Peyer's patch (tissue), 4 donors: ENCODE measurements around the gene PIK3C2G. TPM values are rescaled to one million over a fixed set of nuclear protein-coding genes. Genes with fewer than 3 reads are reported as not detected.

Source experiments
- DNase-seq, 3 donors: peaks; one replicate each; pipeline ENCODE4 v3.0.0-alpha.2; 2017 to 2019
- H3K27ac ChIP-seq, 4 donors: fragments of 200-600 bp; sonication (generic); one replicate each; pipeline ENCODE4 v1.5.1; 2016 to 2019
- H3K27me3 ChIP-seq, 2 donors: fragments of 200-600 bp; sonication (generic); one replicate each; pipeline ENCODE4 v1.5.1; 2019
- H3K36me3 ChIP-seq, 3 donors: fragments of 200-600 bp; sonication (generic); one replicate each; pipeline ENCODE4 v1.5.1; 2016 to 2019
- H3K4me1 ChIP-seq, 4 donors: fragments of 200-600 bp; sonication (generic); one replicate each; pipeline ENCODE4 v1.5.1; 2016 to 2019
- H3K4me3 ChIP-seq, 4 donors: fragments of 200-600 bp; sonication (generic); 1 replicate in 3 of 4; 2 replicates in 1 of 4; pipeline ENCODE4 v1.5.1; 2016 to 2019; ENCODE audit warnings: mild to moderate bottlenecking in 1 of 4
- H3K9me3 ChIP-seq, 4 donors: fragments of 200-600 bp; sonication (generic); one replicate each; pipeline ENCODE4 v1.5.1; 2016 to 2019; ENCODE audit warnings: mild to moderate bottlenecking in 1 of 4
- POLR2A ChIP-seq, 2 donors: fragments of 450-650 bp; IDR thresholded peaks; one replicate each; pipeline ENCODE4 v1.5.1; 2017; ENCODE audit warnings: antibody characterized with exemption in 2 of 2, mild to moderate bottlenecking in 2 of 2, moderate library complexity in 2 of 2
- total RNA-seq, 4 donors: library from RNA; depleted of rRNA; stranded (reverse); fragments of >200 nt; gene quantifications; one replicate each; pipeline ENCODE4 v1.1.0, GENCODE V29; 2016
- TF ChIP-seq, protein P1 (sequence below), 6 experiments: fragments of 450-650 bp in 4 of 6; fragments of 200-600 bp in 2 of 6; sonication (generic) in 1 of 6; IDR thresholded peaks; one replicate each; pipeline ENCODE4 v1.5.1; 2017 to 2019; ENCODE audit warnings: antibody characterized with exemption in 6 of 6, mild to moderate bottlenecking in 3 of 6, moderate library complexity in 1 of 6

PIK3C2G gene
- total RNA-seq, 4 donors from 2014 or later, result 4.1 to 32.1 (median 24.6) TPM

DNA sequence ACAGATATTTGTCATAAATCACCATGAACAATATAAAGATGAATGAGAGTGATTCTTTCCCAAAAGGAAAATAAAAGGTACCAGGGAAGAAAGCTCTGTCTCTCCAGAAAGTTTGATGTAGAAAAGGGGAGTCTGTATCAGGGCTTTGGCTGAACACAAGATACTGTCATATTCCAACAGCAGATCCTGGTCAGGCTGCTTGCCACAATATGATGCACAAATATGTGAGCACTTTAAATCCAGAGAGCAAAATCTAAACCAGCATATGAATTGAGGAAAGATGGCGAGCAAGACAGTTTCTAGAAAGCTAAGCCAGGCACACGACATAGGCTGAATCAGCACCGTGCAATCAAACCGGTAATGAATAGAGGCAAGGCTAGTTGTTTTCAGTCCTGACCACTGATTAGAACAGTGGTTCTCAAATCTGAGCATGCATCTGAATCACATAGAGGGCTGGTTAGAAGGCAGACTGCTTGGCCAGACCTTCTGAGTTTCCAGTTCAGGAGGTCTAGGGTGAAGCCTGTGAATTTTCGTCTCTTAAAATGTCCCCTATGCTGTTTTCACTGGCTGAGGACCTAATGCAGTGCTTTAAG lies 415.8 kb downstream of the PIK3C2G start:
- no peaks in the 10 kb centered on the region for H3K36me3 ChIP-seq
- no peak for DNase-seq
- no peak overlapping the region for H3K27ac ChIP-seq
- no peaks in the 10 kb centered on the region for H3K27me3 ChIP-seq
- no peaks in the 10 kb centered on the region for H3K4me1 ChIP-seq
- TF ChIP-seq, protein P1, sequence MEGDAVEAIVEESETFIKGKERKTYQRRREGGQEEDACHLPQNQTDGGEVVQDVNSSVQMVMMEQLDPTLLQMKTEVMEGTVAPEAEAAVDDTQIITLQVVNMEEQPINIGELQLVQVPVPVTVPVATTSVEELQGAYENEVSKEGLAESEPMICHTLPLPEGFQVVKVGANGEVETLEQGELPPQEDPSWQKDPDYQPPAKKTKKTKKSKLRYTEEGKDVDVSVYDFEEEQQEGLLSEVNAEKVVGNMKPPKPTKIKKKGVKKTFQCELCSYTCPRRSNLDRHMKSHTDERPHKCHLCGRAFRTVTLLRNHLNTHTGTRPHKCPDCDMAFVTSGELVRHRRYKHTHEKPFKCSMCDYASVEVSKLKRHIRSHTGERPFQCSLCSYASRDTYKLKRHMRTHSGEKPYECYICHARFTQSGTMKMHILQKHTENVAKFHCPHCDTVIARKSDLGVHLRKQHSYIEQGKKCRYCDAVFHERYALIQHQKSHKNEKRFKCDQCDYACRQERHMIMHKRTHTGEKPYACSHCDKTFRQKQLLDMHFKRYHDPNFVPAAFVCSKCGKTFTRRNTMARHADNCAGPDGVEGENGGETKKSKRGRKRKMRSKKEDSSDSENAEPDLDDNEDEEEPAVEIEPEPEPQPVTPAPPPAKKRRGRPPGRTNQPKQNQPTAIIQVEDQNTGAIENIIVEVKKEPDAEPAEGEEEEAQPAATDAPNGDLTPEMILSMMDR (IDR thresholded peaks at IDR 0.05), result no peak
- TF ChIP-seq POLR2A (IDR thresholded peaks at IDR 0.05), result no peak
- H3K9me3 ChIP-seq, result no peaks in the 10 kb centered on the region
- H3K4me3 ChIP-seq, result no peak overlapping the region

DNA sequence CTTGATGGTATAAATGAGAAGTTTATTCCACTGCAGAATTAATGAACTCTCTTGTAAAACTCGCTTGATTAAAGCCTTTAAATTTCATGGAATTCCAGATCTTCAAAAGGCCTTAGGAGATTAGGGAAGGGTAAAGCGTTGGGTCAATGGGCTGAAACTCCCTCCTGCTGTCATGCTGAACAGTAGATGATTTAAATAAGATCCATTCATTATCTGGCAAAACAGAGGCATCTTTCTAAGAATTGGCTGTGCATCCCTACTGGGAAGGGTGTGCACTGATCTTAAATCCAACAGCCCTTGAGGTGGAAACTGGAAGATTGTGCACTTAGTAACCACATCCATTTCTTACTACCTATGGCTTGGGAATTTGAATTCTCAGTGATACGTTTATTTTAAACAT lies 420.5 kb downstream of the PIK3C2G start:
- Histone ChIP-seq H3K36me3 (no peaks in the 10 kb centered on the region), H3K27me3 (no peaks in the 10 kb centered on the region), H3K27ac (no peak overlapping the region), H3K9me3 (no peaks in the 10 kb centered on the region), H3K4me1 (no peaks in the 10 kb centered on the region), H3K4me3 (no peak overlapping the region)
- no peak for DNase-seq
- no peak for TF ChIP-seq POLR2A (IDR thresholded peaks at IDR 0.05)
- TF ChIP-seq, protein P1 (IDR thresholded peaks at IDR 0.05), result no peak

DNA sequence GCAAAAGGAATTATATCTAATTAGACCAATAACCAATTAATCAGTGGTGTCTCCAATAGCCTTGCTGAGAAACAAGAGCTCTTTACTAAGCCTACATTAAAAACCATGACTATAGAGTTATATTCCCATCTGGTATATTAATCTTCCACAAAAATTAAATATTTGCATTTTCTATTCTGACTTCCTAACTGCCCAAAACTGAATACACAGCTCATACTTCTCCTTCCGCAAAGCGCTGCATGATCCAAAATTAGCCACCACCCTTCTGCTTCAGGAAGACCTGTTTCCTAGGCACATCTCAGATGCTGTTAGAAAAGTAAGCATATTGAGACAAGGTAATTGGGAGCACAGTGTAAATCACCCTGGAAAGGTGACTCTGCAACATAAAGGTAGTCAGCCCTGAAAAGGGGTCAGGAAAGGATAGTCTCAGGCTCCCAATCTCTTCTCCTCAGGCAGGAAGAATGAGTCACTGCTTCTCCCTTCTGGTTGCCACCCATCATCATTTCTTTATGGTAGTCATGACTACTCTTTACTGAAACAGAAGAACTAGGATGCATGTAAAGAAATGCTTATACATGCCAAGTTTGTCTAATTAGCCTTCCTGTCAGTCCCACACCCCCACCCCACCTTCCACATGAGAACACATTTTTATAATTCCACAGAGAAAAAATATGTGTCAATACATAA lies 422.2 kb downstream of the PIK3C2G start:
- no peak for DNase-seq
- H3K9me3 ChIP-seq, result no peaks in the 10 kb centered on the region
- H3K27ac ChIP-seq, result no peak overlapping the region
- TF ChIP-seq POLR2A (IDR thresholded peaks at IDR 0.05), result no peak
- TF ChIP-seq, protein P1 (IDR thresholded peaks at IDR 0.05), result no peak
- H3K4me1 ChIP-seq, result no peaks in the 10 kb centered on the region
- no peak overlapping the region for H3K4me3 ChIP-seq
- no peaks in the 10 kb centered on the region for H3K27me3 ChIP-seq
- H3K36me3 ChIP-seq, result no peaks in the 10 kb centered on the region

DNA sequence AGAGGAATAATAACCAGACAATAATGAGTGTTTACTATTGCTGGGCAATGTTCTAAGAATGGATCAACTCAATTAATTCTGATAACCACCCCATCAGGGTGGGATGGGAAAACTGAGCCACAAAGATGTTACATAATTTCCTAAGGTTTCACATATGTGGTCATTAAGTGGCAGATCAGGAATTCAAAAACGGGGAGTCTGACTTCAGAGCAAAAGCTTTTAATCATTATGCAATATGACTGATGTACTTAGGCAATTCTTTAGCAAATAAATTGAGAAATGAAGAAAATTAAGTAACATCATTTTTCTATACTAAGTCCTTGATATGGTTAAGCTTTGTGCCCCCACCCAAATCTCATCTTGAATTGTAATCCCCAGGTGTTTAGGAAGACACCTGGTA lies 423.1 kb downstream of the PIK3C2G start:
- TF ChIP-seq POLR2A (IDR thresholded peaks at IDR 0.05), result no peak
- TF ChIP-seq, protein P1 (IDR thresholded peaks at IDR 0.05), result no peak
- Histone ChIP-seq H3K4me1 (no peaks in the 10 kb centered on the region), H3K9me3 (no peaks in the 10 kb centered on the region)

DNA sequence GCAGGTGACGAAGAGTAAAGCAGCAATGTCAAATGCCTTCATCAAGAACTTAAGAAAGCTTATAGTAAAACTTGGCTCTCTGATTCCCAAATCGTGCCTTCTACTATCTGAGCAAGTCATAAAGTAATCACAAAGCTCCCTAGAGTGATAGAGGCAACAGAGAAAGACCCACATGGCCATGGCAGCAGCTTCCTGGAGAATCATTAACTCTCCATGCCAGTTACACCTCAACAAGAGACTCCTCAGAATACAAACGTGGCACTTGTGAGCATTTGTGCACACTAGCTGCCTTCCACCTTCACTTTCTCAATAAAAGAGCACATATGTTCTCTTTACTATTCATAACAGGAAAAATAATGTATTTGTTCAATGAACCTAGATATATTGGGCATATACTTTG lies 428.5 kb downstream of the PIK3C2G start:
- H3K27me3 ChIP-seq, result no peaks in the 10 kb centered on the region
- no peaks in the 10 kb centered on the region for H3K36me3 ChIP-seq
- H3K4me3 ChIP-seq, result no peak overlapping the region
- no peaks in the 10 kb centered on the region for H3K4me1 ChIP-seq
- TF ChIP-seq, protein P1 (IDR thresholded peaks at IDR 0.05), result no peak
- no peak for TF ChIP-seq POLR2A (IDR thresholded peaks at IDR 0.05)
- DNase-seq, result no peak
- H3K27ac ChIP-seq, result no peak overlapping the region
- no peaks in the 10 kb centered on the region for H3K9me3 ChIP-seq

More for the DNA sequence above, 423.1 kb downstream of the PIK3C2G start:
- no peak overlapping the region for H3K27ac ChIP-seq
- no peaks in the 10 kb centered on the region for H3K27me3 ChIP-seq
- H3K36me3 ChIP-seq, result no peaks in the 10 kb centered on the region
- no peak for DNase-seq
- H3K4me3 ChIP-seq, result no peak overlapping the region
